ENCODE results near the gene FAM216A. TPM values are rescaled to one million over a fixed set of nuclear protein-coding genes. Genes with fewer than 3 reads are reported as not detected.

Gene FAM216A
- total and polyA plus RNA-seq, 9 of the 15 experiments (the other 6 are each of a cell fraction or from before 2014, with no cell fraction given): 17.2 to 96.9 (median 48.5) TPM

- TF ChIP-seq HMGXB4 (CRISPR knock-in tag; IDR thresholded peaks at IDR 0.05): no peak
- TF ChIP-seq RREB1 (CRISPR knock-in tag; IDR thresholded peaks at IDR 0.05): no peak
- TF ChIP-seq PML (IDR thresholded peaks at IDR 0.05; ENCODE audit: low read length): peak; percentile 56; the same call in 1 of the 2 replicates
- no peak for TF ChIP-seq LEF1 (IDR thresholded peaks at IDR 0.05)
- peak; percentile 87 for TF ChIP-seq DPF2 (IDR thresholded peaks at IDR 0.05)
- TF ChIP-seq ESRRB (CRISPR knock-in tag; IDR thresholded peaks at IDR 0.05; ENCODE audit: borderline replicate concordance): no peak
- TF ChIP-seq BMI1 (IDR thresholded peaks at IDR 0.05; ENCODE audit: low read length): no peak
- TF ChIP-seq FOXJ2 (tag; IDR thresholded peaks at IDR 0.05): no peak
- no peak for TF ChIP-seq CHD1 (IDR thresholded peaks at IDR 0.05; ENCODE audit: low read length)
- no peak for TF ChIP-seq XRCC3 (IDR thresholded peaks at IDR 0.05)
- peak in 1 of 2 experiments; percentile 91; a peak in 2 of 4 replicates for TF ChIP-seq HDAC1 (IDR thresholded peaks at IDR 0.05)
- TF ChIP-seq USF2 (CRISPR knock-in tag; IDR thresholded peaks at IDR 0.05): no peak
- no peak for TF ChIP-seq PURB (CRISPR knock-in tag; IDR thresholded peaks at IDR 0.05; ENCODE audit: low read depth)
- TF ChIP-seq NCOA2 (IDR thresholded peaks at IDR 0.05; ENCODE audit: partially characterized antibody in 2 of 2): no peak
- no peak for TF ChIP-seq CCAR2 (IDR thresholded peaks at IDR 0.05; ENCODE audit: low read depth, low read length)
- TF ChIP-seq ZBTB12 (CRISPR knock-in tag; IDR thresholded peaks at IDR 0.05): no peak
- TF ChIP-seq HNRNPH1 (optimal IDR thresholded peaks at IDR 0.05; ENCODE audit: low read depth, low read length): no peak
- TF ChIP-seq HOXB6 (CRISPR knock-in tag; IDR thresholded peaks at IDR 0.05; ENCODE audit: borderline replicate concordance): no peak
- peak; percentile 84 for TF ChIP-seq HMBOX1 (IDR thresholded peaks at IDR 0.05)
- no peak for TF ChIP-seq ZKSCAN1 (IDR thresholded peaks at IDR 0.05; ENCODE audit: low read depth, low read length)
Measured at GRCh38 chr12:110421159-110421661, 47.4 kb upstream of the FAM216A start (continued).

Data from K562 (cell line).